GM12891 (cell line): ENCODE measurements around the gene RBM33.

ENCODE experiments used
- POLR2A ChIP-seq: IDR thresholded peaks from 2 replicates; pipeline ENCODE4 v1.6.1; 2011; ENCODE audit warnings: low read depth, low read length, control low read depth
- TAF1 ChIP-seq: IDR thresholded peaks from 2 replicates; pipeline ENCODE4 v1.6.1; 2011; ENCODE audit warnings: low read depth, low read length, control low read depth

DNA sequence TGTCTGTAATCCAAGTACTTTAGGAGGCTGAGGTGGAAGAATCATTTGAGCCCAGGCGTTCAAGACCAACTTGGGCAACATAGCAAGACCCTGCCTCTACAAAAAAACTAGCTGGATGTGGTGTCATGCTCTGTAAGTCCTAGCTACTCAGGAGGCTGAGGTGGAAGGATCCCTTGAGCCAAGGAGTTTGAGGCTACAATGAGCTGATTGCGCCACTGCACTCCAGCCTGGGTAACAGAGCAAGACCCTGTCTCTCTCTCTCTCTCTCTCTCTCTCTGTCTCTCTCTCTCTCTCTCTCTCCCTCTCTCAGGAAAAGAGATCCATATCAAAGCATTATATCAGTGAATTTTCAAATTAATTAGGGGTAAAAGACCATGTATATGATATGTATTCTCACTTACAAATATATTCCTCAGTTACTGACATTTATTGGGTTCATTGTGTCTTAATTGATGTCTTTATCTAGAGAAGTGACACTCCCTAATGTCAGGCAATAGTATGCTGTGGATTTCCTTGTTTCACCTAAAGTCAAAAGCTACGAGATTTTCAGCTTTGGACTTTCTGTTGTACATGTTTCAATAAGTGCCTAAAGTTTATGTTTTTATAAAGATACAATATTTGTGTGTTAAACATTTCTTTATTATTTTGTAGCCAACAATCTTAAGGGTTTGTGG is 91.1 kb downstream of the RBM33 start:
- TF ChIP-seq POLR2A (no peak), TAF1 (no peak)
